ENCODE data around the gene PLEKHA3.
A peak's percentile ranks its signal among the peaks of the same experiment; 100 is the strongest.
"Not testable (repeated sequence)": the region's sequence is repeated elsewhere in the genome, so short reads cannot be mapped to it uniquely, and the experiment has no call there.

The PLEKHA3 gene

GRCh38 chr2:178450774-178451525 is 29.3 kb upstream of the PLEKHA3 start, which contains the start of the genes PJVK and PRKRA:
TSS of gene PJVK (plus strand) at chr2:178451378. CDS start at chr2:178453410, 2,032 bp downstream.
TSS of gene PRKRA (minus strand) at chr2:178451175. CDS start at chr2:178451030, 145 bp downstream.
- peak; percentile 98 for DNase-seq (ENCODE audit: low read depth)
- H3K4me3 ChIP-seq (ENCODE audit: low read depth, low read length): peak within 1 kb of the TSS; percentile 93
- TF ChIP-seq, protein P1, sequence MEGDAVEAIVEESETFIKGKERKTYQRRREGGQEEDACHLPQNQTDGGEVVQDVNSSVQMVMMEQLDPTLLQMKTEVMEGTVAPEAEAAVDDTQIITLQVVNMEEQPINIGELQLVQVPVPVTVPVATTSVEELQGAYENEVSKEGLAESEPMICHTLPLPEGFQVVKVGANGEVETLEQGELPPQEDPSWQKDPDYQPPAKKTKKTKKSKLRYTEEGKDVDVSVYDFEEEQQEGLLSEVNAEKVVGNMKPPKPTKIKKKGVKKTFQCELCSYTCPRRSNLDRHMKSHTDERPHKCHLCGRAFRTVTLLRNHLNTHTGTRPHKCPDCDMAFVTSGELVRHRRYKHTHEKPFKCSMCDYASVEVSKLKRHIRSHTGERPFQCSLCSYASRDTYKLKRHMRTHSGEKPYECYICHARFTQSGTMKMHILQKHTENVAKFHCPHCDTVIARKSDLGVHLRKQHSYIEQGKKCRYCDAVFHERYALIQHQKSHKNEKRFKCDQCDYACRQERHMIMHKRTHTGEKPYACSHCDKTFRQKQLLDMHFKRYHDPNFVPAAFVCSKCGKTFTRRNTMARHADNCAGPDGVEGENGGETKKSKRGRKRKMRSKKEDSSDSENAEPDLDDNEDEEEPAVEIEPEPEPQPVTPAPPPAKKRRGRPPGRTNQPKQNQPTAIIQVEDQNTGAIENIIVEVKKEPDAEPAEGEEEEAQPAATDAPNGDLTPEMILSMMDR (IDR thresholded peaks at IDR 0.05; ENCODE audit: insufficient read depth, low read depth, low read length, missing control alignments): no peak

DNA sequence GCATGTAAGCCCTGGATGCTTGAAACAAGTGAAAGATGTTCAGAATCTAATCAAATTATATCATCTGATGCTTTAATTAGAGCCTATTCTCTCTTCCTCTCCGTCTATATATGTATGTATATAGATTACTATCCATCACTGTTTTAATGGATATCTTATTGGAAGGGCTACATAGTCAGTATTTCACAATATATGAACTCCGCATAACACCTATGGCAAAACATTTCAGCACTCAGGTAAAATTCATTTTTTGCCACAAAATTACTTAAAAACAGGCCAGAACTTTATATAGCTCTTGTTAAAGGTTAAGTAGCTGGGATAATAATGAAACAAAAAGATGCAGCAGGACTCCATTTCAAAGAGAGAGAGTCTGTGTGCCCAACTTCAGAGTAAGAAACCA is 27.9 kb upstream of the PLEKHA3 start:
- DNase-seq (ENCODE audit: low read depth): no peak
- H3K4me3 ChIP-seq (ENCODE audit: low read depth, low read length): no peak overlapping the region
- TF ChIP-seq, protein P1 (IDR thresholded peaks at IDR 0.05; ENCODE audit: insufficient read depth, low read depth, low read length, missing control alignments): no peak

DNA sequence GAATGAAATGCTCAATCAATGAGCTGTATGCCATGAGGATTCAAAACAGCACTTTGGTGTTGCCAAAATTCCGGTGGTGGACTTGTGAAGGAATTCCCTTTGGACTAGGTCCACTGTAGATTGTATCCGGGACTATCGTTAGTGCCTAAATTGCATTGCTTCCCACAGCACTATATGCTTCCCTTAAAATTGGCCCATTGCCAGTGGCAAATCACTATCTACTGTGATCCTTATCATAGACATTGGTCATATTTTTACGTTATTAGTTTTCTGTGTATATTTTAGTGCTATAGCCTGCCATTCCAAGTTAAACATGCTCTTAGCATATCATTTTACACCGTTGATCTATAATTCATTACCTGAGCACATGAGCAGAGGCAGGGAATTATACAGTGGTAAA is 27.4 kb upstream of the PLEKHA3 start:
- H3K4me3 ChIP-seq (ENCODE audit: low read depth, low read length): no peak overlapping the region
- no peak for DNase-seq (ENCODE audit: low read depth)
- TF ChIP-seq, protein P1 (IDR thresholded peaks at IDR 0.05; ENCODE audit: insufficient read depth, low read depth, low read length, missing control alignments): no peak

- no peak overlapping the region for H3K4me3 ChIP-seq (ENCODE audit: low read depth, low read length)
- DNase-seq (ENCODE audit: low read depth): no peak
- TF ChIP-seq, protein P1 (IDR thresholded peaks at IDR 0.05; ENCODE audit: insufficient read depth, low read depth, low read length, missing control alignments): no peak
These were observed 24.3 kb upstream of the PLEKHA3 start for GRCh38 chr2:178455947-178456346.

GRCh38 chr2:178457390-178457886 is 22.8 kb upstream of the PLEKHA3 start:
- no peak for DNase-seq (ENCODE audit: low read depth)
- no peak overlapping the region for H3K4me3 ChIP-seq (ENCODE audit: low read depth, low read length)
- TF ChIP-seq, protein P1 (IDR thresholded peaks at IDR 0.05; ENCODE audit: insufficient read depth, low read depth, low read length, missing control alignments): no peak

GRCh38 chr2:178469219-178469849 is 10.9 kb upstream of the PLEKHA3 start:
- DNase-seq (ENCODE audit: low read depth): no peak
- TF ChIP-seq, protein P1 (IDR thresholded peaks at IDR 0.05; ENCODE audit: insufficient read depth, low read depth, low read length, missing control alignments): no peak
- H3K4me3 ChIP-seq (ENCODE audit: low read depth, low read length): no peak overlapping the region

- H3K4me3 ChIP-seq (ENCODE audit: low read depth, low read length); DNase-seq (ENCODE audit: low read depth): not testable (repeated sequence)
These were observed 8.9 kb upstream of the PLEKHA3 start for GRCh38 chr2:178471313-178471712.

Measured in GM12865 (cell line).